Measurements from ENCODE around the gene TUSC2.

The TUSC2 gene

DNA sequence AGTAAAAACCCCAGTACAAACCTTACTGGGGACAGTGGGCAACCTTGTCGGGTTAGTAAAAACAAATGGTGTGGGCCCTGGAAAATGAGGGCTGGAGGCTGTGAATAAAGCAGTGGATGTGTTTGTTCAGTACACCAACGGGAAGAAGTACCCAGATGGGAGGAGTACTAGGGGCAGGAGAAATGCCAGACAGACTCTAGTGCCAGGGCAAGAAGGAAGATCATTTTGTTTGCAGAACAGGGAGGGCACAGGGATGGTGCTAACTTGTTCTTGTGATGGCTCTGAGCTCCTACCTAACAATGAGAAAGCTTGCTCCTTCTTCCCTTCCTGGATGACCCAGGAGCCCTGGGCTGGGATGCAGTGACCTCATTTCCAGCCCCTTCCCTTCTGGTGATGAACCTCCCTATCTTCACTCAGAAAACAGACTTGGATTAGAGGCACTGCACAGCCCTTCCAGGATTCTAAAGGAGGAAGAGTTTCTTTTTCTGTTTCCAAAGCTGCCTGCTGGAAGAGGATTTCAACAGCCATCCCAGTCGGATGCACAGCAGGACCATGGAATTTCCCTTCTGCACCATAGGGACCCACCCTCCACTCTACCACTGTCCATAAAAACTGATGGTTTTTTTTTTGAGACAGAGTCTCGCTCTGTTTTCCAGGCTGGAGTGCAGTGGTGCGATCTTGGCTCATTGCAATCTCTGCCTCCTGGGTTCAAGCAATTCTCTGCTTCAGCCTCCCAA is 6.5 kb upstream of the TUSC2 start:
- no peak for DNase-seq (ENCODE audit: low spot score)

DNA sequence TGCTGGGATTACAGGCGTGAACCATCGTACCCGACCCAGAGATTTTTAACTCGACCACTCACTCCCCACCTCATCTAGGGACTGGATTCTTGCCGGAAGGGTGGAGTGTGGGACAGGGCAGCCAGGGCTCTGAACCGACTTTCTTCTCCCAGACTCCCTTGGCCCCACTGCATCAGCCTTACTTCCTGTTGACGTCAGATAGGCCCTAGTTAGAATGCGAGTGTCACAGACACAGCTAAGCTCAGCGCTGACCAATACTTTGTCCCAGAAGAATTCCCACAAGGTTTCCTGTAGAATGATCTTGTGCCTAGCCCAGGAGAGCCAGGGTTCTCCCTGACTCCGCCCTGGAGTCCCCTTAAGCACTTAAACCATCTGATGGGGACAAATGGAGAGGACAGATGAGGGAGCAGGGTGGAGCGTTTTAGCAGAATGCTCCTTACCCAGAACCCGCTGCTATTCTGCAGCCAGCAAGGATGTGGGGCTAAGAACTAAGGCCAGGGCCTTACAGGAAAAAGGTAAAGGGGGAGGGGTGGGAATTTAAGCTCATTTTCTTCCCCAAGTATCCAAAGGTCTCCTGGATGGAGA is 5.8 kb upstream of the TUSC2 start:
- DNase-seq (ENCODE audit: low spot score) = no peak

DNA sequence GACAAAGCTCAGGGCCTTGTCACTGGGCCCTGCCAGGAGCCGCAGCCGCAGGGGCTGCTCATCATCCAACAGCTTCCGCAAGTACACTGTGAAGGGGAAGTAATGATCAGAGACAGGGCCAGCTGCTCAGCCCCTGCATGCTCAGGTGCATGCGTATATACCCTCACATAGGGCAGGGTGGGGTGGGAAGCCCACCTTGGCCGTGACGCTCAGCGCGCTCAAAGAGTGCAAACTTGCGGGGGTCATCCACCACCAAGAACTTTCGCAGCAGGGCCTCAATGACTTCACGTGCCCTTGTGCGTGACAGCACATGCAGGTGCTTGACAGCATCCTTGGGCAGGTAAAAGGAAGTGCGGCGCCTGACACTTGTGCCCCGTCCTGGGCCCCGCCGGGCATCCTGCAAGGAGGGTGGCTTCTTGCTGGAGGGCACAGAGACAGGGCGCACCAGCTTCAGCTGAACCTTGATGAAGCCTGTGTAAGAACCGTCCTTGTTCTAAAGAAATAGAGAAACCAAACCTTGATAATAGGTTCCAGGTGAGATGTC is 3.4 kb upstream of the TUSC2 start:
- no peak for DNase-seq (ENCODE audit: low spot score)

DNA sequence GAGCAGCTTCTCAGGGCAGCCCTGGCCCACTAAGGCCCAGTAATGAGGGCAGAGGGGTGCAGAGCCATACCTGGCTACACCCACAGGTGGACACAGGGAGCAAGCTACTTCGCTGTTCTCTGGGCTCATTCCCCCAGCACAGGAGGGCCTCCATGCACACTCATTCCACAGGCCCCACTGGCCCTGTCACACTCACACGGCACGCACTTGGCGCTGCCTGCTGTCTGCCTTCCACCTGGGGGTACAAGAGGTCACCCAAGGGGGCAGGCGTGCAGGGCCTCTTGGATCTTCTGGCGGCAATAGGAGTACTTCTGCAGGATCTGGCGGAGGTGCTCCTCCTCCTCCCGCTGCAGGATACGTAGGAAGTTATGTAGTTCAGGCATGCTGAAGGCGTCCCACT is 2.3 kb upstream of the TUSC2 start:
- DNase-seq (ENCODE audit: low spot score) = no peak

DNA sequence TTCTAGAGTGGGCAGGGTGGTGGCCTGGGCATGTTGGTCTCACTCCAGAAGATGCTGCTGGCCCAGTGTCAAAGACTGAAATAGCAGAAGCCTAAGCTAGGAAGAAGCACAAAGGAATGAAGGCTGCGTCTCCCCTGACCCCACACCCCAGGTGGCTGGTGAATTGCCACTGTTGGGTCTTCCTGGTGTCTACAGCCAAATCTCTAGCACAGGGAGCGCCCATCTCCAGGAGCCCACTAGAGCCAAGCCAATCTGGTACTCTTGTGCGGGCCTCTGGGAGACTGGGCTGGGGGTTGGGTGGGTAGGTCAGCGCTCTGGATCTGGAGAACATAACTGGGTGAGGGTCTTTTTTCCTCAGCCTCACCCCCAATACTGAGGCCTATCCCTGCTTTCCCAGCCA is 894 bp downstream of the TUSC2 start:
- no peak for DNase-seq (ENCODE audit: low spot score)

DNA sequence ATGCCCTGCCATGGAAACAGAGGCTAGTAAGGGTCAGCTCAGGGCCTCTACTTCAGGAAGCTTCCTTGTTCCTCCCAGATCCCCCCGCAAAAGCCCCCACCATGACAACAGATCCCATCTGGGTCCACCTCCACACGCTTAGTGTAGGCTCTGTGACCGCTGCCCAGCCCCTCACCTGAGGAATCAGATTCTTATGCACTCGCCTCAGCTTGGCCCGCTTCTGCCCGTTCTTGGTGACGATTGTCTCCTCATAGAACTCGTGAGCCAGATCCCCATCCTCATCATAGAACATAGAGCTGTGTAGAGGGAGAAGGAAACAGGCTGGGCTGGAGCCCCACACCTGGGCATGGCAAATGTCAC is 1.9 kb downstream of the TUSC2 start:
- no peak for DNase-seq (ENCODE audit: low spot score)

DNA sequence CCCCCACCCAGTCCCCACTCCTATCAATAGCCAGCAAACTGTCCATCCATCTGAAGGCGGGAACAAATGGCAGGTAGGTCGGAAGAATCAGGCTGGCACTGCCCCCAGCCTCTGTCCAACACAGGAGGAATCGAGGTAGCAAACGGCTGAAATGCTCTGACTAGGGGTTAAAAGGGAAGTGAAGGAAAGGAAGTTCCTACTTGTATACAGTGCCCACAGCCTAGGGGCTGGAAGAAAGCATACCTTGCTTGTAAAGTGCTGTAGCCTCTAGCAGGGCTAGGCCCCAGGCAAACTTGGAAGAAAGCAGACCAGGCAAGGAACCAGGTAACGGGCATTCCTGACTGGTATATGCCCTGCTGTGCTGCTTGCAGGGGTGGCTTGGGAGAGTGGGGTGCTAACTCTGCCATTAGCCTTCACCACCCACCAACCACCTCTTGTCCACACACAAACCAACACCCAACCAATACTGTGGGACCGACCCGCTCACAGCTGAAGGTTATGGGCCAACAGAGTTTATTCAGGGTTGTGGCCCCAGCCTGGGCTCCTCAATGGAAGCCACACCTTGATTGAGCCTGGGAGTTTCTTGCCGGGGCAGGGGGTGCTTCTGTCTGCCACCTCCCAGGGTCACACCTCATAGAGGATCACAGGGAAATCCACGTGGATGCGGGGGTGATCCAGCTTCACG is 2.4 kb downstream of the TUSC2 start:
- DNase-seq (ENCODE audit: low spot score) = no peak

DNA sequence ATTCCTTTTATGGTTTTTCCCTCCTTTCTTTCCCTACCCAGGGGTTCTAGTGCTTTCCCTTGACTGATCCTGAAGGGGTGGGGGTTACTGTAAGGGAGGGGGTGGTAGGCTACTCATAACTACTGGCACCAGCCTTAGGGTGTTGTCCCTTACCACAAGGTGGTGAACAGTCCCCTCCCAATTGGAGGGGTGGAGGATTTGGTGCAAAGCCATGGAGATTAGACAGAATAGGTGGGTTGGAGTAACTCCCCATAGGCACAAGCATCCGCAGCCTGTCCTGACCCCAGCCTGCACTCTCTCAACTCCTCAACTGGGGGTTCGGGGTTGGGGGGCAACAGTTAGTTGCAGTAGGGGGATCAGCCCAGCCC is 2.9 kb downstream of the TUSC2 start:
- DNase-seq (ENCODE audit: low spot score) = no peak

DNA sequence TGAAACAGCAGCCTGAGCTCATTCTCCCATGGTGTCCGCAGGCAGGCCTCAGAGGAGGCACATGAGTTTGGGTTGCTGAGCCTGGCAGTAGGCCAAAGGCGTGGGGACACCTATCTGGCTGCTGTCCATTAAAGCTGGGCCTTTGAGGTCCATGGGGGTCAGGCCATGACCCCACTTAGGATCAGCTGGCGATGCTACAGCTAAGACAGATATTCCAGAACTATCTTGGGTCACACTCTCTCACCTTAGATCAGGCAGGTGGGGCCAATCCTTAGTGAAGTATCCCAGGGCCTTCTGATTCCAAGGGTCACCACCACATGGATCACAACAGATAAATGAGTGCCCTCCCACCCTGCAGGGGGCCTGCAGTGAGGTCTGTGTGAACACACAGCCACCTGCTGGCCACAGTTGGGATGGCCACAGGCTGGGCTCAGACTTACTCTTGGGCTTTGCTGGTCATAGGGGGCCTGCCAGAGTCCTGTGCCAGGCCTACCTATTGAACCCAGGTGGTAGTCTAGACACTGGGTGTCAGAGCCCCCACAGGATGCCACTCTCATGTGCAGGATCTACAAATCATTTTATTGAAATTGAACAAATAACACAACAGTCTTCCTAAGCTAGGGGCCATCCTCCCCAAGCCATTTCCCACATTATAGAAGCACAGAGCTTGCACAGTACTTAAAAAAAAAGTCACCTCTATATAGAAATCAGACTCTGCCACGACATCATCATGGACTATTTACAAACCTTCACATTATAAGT is 3.5 kb downstream of the TUSC2 start:
- peak; percentile 77 for DNase-seq (ENCODE audit: low spot score)

DNA sequence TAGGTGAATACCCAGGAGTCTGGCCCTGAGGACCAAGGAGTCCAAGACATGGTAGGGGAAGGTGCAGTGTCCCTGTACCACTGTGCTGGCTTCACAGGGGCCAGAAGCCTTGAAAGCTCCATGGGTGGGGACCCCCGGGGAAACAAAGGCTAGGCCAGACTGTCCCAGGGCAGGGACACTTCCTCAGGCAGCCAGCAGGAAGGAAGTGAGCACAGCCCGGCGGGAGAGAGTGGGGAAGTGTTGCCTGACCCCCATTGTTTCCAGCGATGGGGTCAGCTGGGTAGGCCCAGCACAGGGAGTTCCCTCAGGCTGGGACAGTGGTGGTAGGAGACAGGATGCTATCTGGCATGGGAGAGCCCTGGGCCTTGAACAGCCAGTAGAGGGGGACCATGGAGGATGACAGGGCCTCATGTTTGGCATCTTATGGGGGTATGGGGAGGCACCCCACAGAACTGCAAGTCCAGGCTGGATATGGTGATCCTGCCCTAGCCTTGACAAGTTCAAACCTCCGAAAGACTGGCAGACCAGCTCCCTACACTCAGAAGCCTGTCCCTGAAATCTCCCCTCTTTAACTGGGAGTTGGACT is 4.3 kb downstream of the TUSC2 start:
- DNase-seq (ENCODE audit: low spot score) = no peak

DNA sequence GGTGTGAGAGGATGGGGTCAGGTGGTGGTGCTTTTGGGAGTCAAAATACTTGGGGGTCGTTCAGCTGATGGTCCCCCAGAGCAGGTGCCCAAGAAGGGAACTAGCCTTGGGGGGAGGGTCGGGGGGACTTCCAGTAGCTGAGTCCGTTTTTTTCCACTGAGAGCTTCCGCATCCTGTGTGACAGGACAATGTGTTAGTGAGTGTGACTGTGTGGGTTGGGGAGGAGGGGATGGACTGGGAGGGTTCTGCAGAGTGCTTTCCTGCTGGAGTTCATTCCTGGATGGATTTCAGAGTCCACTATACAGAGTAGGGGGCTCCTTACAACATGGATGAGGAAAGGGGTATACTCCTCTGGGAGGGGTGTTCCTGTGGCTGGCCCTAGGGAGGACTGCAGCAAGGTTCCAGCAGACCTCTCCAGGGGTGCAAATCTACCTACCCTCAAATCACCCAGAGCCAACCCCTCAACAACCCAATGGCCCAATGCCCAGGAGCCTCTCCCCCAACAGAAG is 4.9 kb downstream of the TUSC2 start:
- DNase-seq (ENCODE audit: low spot score) = no peak

DNA sequence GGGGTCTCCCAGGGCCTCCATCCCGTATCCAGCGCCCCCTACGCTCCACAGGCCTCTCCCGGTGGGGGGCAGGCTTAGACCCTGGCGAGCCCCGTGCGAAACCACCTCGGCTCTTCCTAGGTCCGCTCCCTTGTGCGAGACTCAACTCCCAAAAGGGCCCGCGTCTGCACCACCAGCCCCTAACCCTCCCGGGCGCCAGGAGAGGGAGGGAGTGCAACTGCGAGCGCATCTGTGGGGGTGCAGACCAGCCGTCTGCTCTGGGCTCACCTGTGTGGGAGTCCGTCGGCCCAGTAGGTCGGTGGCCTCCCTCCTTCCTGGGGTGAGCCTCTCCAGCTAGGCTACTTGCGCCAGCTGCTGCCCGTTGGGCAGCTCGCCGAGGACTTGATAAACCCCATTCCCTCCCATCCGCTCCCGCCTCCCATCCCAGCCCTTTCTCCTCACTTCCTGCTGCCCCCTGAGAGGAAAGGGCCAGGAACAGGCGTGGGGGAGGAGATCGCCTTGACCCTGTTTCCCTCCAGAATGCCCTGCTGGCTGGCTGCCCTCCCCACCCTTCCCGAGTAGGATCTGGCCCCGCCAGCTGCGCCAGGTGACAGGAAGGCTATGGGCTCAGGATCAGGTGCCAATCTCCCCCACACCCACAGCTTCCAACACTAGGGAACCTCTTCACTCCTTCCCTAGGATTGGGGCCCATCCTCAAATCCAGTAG is 5.5 kb downstream of the TUSC2 start, which contains the start of gene HYAL2:
TSS of gene HYAL2 (minus strand) at position 360 of the 706 bp plus-strand sequence. CDS start 2,256 bp downstream, outside the sequence.
- no peak for DNase-seq (ENCODE audit: low spot score)

DNA sequence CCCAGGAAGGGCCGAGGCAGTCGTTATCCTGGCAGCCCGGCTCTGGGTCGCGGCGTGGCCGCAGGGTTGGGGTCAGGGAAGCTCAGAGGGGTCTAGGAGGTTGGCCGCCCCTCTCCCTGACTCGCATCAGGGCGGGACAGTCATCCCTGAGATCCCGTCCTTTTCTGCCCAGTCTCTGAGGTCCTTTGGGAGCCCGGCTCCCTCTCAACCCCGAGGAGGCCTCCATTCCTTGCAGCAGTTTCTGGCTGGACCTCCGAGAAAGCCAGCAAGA is 6.0 kb downstream of the TUSC2 start:
- DNase-seq (ENCODE audit: low spot score) = no peak

DNA sequence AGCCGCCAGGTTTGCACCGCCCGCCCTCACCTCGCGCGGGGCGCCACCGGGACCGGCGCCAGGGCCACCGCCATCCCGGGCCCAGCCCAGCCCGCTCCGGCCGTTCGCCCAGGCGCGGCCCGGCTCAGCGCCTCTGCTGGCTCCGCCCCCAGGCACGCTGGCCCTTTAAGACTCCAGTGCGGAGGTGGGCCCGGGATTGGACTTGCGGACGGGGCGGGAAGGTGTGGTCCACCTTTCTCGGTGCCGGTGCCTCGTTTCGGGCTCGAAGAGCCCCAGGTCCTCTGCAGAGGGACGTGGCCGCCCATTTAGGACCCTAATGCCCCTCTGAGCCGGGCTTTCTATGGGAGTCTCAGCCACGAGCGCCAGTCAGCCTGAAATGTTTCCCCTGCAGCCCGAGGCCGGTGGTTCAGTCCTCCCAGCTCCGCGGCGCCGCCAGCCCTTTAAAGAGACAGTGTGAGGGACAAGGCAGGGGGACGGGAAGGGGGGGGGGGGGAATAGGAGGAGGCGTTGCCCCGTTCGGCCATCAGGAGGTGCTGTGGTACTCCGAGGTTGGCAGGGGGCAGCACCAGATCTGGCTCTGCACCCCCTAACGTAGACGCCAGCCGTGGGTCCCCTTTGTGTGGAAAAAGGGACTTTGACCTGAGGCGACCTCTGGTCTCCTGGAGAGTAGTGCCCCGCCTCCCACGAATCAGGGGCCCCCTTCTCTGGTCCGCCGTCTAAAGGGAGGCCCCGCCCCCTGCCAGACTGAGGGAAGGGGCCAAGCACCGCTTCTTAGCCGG is 6.5 kb downstream of the TUSC2 start:
- peak; percentile 82 for DNase-seq (ENCODE audit: low spot score)

DNA sequence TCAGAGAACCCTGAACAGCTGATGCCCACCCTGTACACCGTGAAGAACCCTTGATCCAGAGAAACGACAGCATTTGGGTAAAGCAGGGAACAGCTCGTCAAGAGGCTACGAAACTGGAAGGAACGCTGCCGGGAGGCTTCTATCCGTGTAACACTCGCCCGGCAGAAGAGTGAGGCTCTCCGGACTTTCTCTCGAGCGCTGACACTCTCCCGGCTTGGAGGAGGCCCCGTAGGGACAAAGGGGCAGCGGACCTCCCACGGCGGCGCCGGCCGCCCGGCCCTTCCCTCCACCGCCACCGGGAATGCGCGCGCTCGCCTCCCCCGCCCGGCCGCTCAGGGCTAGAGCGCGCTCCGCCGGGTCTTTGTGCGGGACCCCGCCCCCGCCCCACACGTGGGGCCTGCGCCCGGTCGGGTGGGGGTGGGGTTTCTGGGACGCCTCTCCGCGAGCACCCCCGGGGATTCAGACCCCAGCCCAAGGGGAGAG is 7.1 kb downstream of the TUSC2 start:
- DNase-seq (ENCODE audit: low spot score) = peak; percentile 74

DNA sequence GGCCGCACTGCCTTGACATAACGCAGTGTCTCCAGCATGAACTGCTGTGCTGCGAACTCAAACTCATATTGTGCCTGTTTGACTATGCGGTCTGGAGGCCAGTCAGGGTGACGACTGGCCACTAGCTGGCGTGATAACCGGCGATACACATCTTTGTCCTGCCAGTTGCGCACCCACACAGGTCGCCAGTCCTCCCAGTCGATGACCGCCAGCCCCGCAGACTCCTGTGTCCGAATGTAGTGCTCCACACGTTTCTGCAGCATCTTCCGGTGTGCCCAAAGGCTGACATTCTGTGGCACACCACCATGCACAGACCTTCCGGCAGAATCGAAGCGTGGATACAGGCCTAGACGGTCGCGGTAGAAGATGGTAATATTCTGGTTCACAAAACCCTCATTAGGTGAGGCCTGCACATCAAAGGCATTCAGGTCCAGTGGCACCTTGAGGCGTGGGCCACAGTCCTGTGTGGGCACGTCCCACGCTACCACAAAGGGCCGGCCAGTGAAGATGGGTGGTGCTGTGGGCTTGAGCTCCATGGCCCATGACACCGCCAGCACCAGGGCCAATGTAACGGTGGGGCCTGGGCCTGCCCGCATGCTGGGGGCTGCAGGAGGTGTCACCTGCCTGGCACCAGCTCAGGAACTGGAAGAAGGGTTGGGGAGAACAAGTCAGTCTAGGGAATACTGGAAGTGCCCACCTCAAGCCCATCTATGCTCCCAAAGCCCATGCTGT is 8.0 kb downstream of the TUSC2 start:
- DNase-seq (ENCODE audit: low spot score) = no peak

DNA sequence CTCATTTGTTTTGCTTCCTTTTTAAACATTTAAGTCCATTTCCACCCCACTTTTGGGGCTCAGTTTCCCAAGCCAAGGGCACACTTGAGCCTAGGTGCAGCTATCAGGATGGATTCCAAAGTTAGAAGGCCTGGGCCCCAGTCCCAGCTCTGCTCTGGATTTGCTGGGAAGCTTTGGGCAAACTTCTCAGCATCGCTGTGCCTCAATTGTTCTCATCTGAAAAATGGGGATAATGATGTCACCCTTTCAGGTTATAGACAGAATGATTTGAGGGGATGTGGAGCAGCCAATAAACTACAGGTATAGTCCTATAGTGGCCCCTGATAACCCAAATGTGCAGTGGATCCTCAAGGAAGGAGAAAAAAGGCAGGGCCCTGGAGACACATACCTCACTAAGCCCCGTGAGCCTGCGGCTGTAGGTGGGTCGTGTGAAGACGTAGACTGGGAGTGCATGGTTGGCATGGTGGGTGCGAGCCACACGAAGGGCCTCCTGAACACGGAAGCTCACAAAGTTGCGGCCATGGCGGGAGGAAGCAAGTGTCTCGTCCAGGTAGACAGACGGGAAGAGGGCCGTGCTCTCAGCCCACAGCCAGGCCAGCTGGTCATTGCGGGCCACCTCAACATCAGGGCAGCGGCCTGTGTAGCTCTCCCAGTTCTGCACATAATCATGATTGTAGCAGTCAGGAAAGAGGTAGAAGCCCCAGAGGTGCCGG is 8.7 kb downstream of the TUSC2 start:
- DNase-seq (ENCODE audit: low spot score) = no peak

DNA sequence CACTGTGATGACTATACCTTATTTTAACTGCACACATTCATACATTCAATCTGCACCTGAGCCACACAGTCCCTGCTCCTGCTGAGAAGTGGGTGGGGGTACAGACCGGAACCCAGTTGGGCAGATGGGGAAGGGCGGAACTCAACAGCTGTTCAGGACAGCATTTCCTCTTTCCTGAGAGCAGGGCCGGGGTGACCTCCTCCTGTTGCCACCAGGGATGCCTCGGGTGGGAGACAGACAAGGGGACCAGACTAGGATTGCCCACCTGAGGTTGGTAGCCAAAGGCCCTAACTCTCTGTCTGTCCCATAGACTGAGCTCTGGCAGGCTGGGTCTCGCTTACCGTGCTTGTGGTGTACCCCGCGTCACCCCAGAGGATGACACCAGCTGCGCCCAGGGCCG is 9.4 kb downstream of the TUSC2 start:
- no peak for DNase-seq (ENCODE audit: low spot score)

DNA sequence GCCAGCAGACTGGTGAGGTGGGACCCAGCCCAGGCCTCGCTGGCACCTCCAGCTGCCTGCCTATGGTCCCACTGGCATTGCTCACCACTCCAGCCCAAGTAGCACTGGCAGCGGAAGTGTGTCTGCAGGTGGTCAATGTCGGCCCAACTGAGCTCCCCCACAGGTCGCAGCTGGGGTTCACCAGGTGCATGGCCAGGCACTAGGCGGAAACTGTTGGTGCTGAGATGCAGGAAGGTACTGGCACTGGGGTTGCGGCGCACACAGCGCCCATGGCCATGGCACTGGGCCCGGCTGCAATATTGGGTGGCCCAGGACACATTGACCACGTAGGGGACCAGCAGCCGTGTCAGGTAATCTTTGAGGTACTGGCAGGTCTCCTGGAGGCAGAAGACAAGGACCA is 9.9 kb downstream of the TUSC2 start:
- DNase-seq (ENCODE audit: low spot score) = no peak
